OCI-LY3 (cell line): ENCODE measurements around the gene SUPV3L1.

Source experiments
- EZH2phosphoT487 ChIP-seq: fragments of 200-600 bp; shearing (Covaris generic); IDR thresholded peaks from 2 replicates; pipeline ENCODE4 v1.6.1; 2018; ENCODE audit warnings: antibody characterized with exemption, mixed run types, low read depth
- TF ChIP-seq, protein P1 (sequence below): fragments of 200-600, 300-600 bp; sonication (generic); IDR thresholded peaks from 2 replicates; pipeline ENCODE4 v1.5.1; 2014; ENCODE audit warnings: antibody characterized with exemption, low read length, low read depth

DNA sequence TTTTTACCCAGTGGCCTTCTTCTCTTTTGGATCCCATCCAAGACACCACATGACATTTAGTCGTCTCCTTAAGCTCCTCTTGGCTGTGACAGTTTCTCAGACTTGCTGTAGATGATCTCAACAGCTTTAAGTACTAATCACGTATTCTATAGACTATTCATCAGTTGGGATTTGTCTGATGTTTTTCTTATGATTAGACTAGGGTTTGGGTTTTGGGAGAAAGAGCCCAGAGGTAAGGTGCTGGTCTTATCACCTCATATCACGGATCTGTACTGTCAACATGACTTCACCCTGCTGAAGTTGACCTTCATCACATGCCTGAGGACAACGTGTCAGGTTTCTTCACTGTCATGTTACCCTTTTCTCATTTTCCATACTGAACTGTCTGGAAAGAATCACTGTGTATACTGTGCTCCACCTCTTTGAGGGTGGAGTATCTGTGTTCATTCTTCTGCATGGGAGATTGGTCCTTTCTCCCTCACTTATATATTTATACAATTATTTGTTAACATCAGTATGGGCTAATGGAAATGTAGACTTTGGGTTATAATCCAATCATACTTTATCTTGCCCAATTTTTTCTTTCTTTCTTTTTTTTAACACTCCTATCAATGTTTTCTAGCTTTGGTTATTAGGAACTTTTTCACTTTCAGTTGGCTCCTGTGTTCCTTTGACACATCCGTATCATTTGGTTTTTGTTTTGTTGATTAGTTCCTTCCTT, 33.7 kb downstream of the SUPV3L1 start:
- TF ChIP-seq, protein P1, sequence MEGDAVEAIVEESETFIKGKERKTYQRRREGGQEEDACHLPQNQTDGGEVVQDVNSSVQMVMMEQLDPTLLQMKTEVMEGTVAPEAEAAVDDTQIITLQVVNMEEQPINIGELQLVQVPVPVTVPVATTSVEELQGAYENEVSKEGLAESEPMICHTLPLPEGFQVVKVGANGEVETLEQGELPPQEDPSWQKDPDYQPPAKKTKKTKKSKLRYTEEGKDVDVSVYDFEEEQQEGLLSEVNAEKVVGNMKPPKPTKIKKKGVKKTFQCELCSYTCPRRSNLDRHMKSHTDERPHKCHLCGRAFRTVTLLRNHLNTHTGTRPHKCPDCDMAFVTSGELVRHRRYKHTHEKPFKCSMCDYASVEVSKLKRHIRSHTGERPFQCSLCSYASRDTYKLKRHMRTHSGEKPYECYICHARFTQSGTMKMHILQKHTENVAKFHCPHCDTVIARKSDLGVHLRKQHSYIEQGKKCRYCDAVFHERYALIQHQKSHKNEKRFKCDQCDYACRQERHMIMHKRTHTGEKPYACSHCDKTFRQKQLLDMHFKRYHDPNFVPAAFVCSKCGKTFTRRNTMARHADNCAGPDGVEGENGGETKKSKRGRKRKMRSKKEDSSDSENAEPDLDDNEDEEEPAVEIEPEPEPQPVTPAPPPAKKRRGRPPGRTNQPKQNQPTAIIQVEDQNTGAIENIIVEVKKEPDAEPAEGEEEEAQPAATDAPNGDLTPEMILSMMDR, result no peak
- no peak for TF ChIP-seq EZH2phosphoT487
